Activated CD8-positive, alpha-beta memory T cell treated with anti-CD3 and anti-CD28 coated beads for 1 hour (primary cell): Measurements from ENCODE around the gene RCHY1.
"Not testable (repeated sequence)": the region's sequence is repeated elsewhere in the genome, so short reads cannot be mapped to it uniquely, and the experiment has no call there.

Source experiments
- DNase-seq, 2 donors: peaks; one replicate each; pipeline ENCODE4 v3.0.0-alpha.2; 2020; ENCODE audit warnings: low read depth in 1 of 2; ENCODE audit errors: extremely low read depth in 1 of 2

The RCHY1 gene

DNA sequence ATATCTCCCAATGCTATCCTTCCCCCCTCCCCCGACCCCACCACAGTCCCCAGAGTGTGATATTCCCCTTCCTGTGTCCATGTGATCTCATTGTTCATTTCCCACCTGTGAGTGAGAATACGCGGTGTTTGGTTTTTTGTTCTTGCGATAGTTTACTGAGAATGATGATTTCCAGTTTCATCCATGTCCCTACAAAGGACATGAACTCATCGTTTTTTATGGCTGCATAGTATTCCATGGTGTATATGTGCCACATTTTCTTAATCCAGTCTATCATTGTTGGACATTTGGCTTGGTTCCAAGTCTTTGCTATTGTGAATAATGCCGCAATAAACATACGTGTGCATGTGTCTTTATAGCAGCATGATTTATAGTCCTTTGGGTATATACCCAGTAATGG is 5.2 kb upstream of the RCHY1 start:
- DNase-seq = not testable (repeated sequence)

- no peak for DNase-seq
Measured at GRCh38 chr4:75516144-75516543, 1.9 kb upstream of the RCHY1 start.

- DNase-seq = no peak
Measured at GRCh38 chr4:75514949-75515612, 878 bp upstream of the RCHY1 start.

DNA sequence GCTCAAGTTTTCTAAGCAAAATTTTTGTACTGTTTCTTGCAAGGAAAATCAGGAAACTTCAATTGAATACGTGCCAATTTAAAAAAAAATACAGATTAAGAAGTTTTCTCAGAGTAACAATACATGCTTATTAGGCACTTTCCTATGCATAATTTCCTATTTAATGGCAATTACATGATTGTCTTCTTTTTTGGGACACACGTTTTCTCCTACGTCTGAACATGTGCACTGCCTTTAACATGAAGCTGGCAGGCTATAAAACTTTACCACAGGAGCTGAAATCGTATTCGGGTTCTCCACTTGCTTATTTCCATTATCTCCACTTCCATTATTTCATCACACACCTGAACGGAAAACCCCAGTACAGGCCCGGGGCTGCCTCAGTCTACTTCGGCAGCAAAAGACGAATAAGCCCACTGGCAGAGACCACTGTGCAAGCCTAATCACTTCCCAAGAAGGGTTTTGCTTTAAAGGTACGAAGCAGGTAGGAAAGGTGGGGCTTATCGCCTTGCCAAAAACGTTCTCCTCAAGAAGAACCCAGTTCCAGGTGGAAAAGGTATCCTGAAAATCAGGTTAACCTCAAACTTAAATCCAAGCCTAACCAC is 575 bp downstream of the RCHY1 start:
- no peak for DNase-seq

DNA sequence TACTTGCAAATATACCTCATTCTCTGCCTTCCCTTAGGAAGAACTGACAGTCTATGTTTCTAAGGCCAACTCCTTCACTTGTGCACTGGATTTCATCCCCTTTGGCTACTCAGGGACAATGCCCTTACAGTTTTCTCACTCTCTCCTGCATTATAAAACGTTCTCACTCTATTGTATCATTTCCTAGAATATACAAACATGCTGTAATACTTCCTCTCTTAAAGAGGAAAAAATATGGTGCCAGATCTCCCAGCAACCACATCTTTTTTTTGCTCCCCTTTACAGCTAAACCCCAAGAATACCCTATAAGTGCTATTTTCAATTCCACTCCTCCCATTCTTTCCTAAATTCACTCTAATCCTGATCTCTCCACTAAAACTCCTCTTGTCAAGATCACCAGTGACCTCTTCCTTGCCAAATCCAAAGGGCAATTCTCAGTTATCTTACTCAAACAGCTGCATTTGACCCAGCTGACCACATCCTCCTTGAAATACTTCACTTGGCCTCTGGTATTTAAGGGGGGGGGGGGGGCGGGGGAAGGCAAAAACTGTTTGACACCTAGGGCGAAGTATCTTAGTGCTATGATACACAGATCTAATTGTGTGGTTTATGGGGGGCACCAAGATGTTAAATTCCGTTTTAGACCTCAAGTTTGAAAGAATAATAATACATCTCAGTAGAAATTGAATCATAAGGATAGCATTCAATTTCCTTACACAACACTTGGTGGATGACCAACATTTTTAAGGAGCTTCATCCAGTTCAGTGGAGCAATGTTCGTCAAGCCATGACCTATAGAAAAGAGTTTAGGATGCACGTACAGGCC is 1.6 kb downstream of the RCHY1 start:
- no peak for DNase-seq

DNA sequence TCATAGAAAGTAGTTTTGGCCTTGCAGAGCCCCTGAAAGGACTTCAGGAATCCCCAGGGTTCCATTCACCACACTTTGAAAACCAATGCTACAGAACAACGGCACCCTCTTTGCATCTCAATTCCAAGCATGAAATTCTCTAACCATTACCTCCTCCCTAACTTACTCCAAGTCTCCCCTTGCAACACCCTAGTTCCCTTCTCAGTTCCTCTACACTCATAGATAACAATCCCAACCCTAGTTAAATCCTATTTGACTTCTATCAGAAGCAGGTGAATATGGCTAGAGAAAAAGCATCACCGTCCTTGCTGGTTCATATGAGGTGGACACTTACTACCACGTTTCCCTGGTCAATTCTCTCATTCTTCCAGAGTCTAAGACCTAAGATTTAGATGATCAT is 2.4 kb downstream of the RCHY1 start:
- DNase-seq = no peak

DNA sequence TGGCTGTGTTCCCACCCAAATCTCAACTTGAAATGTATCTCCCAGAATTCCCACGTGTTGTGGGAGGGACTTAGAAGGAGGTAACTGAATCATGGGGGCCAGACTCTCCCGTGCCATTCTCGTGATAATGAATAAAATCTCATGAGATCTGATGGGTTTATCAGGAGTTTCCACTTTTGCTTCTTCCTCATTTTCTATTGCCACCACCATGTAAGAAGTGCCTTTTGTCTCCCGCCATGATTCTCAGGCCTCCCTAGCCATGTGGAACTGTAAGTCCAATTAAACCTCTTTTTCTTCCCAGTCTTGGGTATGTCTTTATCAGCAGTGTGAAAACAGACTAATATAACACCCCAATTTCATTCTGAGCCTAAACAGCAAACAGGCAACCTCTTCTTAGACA is 4.6 kb downstream of the RCHY1 start:
- DNase-seq = not testable (repeated sequence)

- DNase-seq = no peak
Measured at GRCh38 chr4:75505630-75506029, 8.6 kb downstream of the RCHY1 start.

DNA sequence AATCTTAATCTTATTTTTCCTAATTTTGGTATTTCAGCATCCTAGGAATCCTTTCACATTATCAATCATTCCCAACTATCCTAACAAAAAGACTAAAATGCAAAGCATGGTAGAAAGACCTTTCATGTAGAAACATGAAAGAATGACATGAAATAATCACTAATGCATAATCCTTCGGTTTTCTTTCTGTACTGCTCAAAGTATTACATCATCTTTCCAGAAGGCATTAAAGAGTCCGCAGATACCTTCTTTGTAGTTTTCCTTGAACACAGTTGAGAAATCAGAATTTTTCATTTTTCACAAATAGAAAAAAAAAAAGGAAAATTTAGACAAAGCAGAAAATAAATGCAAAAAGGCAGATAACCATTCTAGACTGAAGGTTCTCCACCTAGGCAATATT is 11.5 kb downstream of the RCHY1 start:
- no peak for DNase-seq

GRCh38 chr4:75499900-75500299 is 14.3 kb downstream of the RCHY1 start:
- DNase-seq = no peak

- DNase-seq = no peak
Measured at GRCh38 chr4:75498041-75498440, 16.2 kb downstream of the RCHY1 start.

GRCh38 chr4:75497133-75497532 is 17.1 kb downstream of the RCHY1 start:
- no peak for DNase-seq

DNA sequence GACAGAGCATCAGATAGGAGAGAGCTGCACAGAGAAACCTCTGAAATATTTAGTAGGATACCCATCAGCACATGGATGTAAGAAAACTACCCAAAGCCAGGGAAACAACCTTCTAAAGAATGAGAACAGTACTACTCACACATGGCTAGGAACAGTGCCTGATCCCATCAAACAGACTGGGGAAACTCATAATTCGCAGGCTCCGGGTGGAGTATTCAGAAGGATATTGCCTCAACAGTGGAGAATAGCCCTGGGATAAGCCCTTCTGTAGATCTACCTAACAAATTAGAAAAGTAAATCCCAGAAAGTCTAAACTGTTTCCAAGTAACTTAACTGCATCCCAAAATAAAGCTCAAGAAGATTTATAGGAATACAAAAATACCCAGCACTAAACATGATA is 17.8 kb downstream of the RCHY1 start:
- no peak for DNase-seq

GRCh38 chr4:75495476-75495875 is 18.7 kb downstream of the RCHY1 start:
- DNase-seq = no peak

DNA sequence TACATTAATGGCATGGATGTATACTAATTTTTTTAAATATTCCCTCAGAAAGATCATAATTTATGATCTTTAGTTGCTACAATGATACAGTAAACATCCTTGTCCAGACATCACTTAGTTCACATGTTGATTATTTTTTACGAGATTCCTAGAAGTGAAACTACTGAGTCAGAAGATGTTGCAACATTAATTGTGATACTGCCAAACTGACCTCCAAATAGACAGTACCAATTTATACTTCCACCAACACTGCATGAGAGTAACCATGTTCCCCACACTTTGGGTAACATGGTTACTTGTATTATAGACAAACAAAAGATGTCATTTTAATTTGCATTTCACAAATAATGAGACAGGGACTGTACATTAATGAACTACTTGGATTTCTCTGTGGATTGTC is 19.6 kb downstream of the RCHY1 start:
- no peak for DNase-seq

GRCh38 chr4:75490155-75490554 is 24.0 kb downstream of the RCHY1 start:
- DNase-seq = no peak

GRCh38 chr4:75484190-75484589 is 30.0 kb downstream of the RCHY1 start:
- no peak for DNase-seq

DNA sequence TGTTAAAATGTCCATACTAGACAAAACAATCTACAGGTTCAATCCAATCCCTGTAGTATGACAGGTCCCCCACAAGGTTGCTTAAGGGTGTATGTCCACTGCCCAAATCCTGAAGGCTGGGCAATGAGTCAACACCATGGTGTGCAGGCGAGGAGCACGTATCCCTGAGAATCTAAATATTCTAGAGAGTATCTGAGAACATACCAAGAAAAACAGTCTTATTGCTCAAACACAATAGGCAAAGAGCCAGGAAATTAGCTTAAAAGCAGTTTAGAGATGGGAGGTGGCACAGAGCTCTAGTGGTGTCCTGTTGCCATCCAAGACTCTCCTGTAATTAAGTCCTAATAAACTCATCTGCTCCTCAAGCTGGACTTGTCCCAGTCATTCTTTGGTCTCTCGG is 37.0 kb downstream of the RCHY1 start:
- no peak for DNase-seq

GRCh38 chr4:75470738-75471137 is 43.5 kb downstream of the RCHY1 start:
- DNase-seq = no peak

- no peak for DNase-seq
Measured at GRCh38 chr4:75469896-75470295, 44.3 kb downstream of the RCHY1 start.

DNA sequence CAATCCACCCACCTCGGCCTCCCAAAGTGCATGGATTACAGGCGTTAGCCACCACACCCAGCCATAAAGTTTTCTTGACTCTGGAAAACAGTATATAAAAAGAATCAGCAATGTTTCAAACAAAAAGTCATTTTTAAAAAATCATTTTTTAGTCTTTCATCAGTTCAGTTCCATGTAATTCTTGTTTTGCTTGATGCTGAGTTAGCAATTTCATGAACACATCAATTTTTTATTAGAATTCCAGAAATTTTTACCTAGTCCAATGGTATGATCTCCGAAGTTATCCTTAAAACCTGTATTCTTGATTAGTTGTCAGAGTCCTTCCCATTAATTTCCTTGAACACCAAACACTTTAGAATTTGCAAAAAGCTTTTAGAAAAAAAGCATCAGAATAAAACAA is 56.8 kb downstream of the RCHY1 start:
- DNase-seq = no peak

DNA sequence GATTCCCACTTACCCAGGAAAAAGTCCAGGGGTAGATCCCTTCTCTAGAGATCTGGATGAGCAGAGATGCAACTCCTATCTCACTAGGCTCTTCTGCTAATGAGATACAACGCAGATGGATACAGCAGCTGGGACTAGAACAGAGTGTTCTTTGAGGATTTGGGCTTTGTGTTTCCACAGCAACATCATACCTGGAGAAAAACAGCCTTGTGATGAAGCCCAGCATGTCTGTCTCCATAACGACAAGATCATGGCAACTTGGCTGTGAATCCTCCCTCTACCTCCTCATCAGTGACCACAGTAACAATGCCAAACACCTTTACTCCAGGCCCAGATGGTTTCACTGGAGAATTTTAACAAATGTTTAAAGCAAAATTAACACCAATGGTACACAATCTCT is 80.1 kb downstream of the RCHY1 start:
- DNase-seq = no peak
